Upper lobe of left lung (tissue), 6 donors: ENCODE data around the gene TMEM43. TPM values are rescaled to one million over a fixed set of nuclear protein-coding genes. Genes with fewer than 3 reads are reported as not detected.

Source experiments
- ATAC-seq, 2 donors: fragments of 200-7000 bp; cut with Tn5 transposase; one replicate each; pipeline ENCODE4 v1.9.1; 2022; ENCODE audit warnings: mild to moderate bottlenecking in 2 of 2, moderate library complexity in 2 of 2; ENCODE audit not compliant: low FRiP score in 2 of 2
- DNase-seq, 2 donors: peaks; one replicate each; pipeline ENCODE4 v3.0.0-alpha.2; 2019 to 2020
- H3K27ac ChIP-seq, 4 donors: fragments of 200-600 bp; sonication (generic); one replicate each; pipeline ENCODE4 v1.5.1; 2016 to 2019
- H3K27me3 ChIP-seq, 4 donors: fragments of 200-600 bp; sonication (generic); one replicate each; pipeline ENCODE4 v1.5.1; 2017 to 2019
- H3K36me3 ChIP-seq, 4 donors: fragments of 200-600 bp; sonication (generic); one replicate each; pipeline ENCODE4 v1.5.1; 2016 to 2019
- H3K4me1 ChIP-seq, 4 donors: fragments of 200-600 bp; sonication (generic); one replicate each; pipeline ENCODE4 v1.5.1; 2018 to 2019
- H3K4me3 ChIP-seq, 4 donors: fragments of 200-600 bp; sonication (generic); one replicate each; pipeline ENCODE4 v1.5.1; 2017 to 2019; ENCODE audit warnings: mild to moderate bottlenecking in 2 of 4, moderate library complexity in 1 of 4
- H3K9me3 ChIP-seq, 4 donors: fragments of 200-600 bp; sonication (generic); one replicate each; pipeline ENCODE4 v1.5.1; 2018 to 2019
- EP300 ChIP-seq, 4 donors: sonication (generic); formaldehyde crosslinking; IDR thresholded peaks; one replicate each; pipeline ENCODE4 v1.5.1; 2017; ENCODE audit warnings: antibody characterized with exemption in 4 of 4, control low read depth in 2 of 4
- POLR2A ChIP-seq, 4 donors: fragments of 450-650 bp; IDR thresholded peaks; one replicate each; pipeline ENCODE4 v1.5.1; 2016 to 2017; ENCODE audit warnings: antibody characterized with exemption in 4 of 4, mild to moderate bottlenecking in 2 of 4
- POLR2AphosphoS5 ChIP-seq, 2 donors: sonication (generic); formaldehyde crosslinking; IDR thresholded peaks; one replicate each; pipeline ENCODE4 v1.5.1; 2017; ENCODE audit warnings: antibody characterized with exemption in 2 of 2
- WGBS, 2 donors: methylation state at CpG; one replicate each; pipeline ENCODE4 v1.1.5; 2017 to 2018; 5-methylcytosine and 5-hydroxymethylcytosine counted together
- total RNA-seq, 6 donors: library from RNA; depleted of rRNA in 4 of 6; stranded (reverse); fragments of >200 nt in 4 of 6; gene quantifications; one replicate each; pipeline versions ENCODE4 v1.1.0 to v1.2.1, GENCODE V29; 2016 to 2021
- TF ChIP-seq, protein P1 (sequence below), 6 experiments: fragments of 450-650 bp in 4 of 6; fragments of 200-600 bp in 2 of 6; sonication (generic) in 2 of 6; IDR thresholded peaks; one replicate each; pipeline ENCODE4 v1.5.1; 2016 to 2019; ENCODE audit warnings: antibody characterized with exemption in 6 of 6
- donor health status: DM: no; HTN: no; CAD: no; lungs with moderate emphysema.
- donor health status: DM: no; HTN: yes; CAD: no; lungs with severe emphysema.

Gene TMEM43
- total RNA-seq, 6 donors from 2014 or later: 48.2 to 158 (median 87.7) TPM

DNA sequence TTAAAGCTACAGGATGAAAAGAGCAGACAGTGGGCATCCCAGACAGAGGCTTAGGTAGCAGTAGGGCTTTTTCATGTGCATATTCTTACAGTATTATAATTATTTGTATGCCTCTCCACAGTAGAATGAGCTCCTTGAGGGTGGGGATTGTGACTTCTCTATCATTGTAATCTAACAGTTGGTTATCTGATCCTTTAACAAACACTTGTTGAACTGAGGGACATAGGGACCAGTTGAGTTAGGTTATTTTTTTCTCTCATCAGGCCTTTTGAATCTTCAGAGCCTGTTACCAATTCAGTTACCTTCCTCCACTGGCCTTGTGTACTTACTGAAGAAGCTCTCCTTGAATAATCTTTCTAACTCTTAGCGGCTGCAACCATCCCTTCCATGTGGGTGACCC is 54.9 kb downstream of the TMEM43 start:
- TF ChIP-seq EP300 (IDR thresholded peaks at IDR 0.05) (no peak), POLR2AphosphoS5 (IDR thresholded peaks at IDR 0.05) (no peak), POLR2A (IDR thresholded peaks at IDR 0.05) (no peak)
- TF ChIP-seq, protein P1, sequence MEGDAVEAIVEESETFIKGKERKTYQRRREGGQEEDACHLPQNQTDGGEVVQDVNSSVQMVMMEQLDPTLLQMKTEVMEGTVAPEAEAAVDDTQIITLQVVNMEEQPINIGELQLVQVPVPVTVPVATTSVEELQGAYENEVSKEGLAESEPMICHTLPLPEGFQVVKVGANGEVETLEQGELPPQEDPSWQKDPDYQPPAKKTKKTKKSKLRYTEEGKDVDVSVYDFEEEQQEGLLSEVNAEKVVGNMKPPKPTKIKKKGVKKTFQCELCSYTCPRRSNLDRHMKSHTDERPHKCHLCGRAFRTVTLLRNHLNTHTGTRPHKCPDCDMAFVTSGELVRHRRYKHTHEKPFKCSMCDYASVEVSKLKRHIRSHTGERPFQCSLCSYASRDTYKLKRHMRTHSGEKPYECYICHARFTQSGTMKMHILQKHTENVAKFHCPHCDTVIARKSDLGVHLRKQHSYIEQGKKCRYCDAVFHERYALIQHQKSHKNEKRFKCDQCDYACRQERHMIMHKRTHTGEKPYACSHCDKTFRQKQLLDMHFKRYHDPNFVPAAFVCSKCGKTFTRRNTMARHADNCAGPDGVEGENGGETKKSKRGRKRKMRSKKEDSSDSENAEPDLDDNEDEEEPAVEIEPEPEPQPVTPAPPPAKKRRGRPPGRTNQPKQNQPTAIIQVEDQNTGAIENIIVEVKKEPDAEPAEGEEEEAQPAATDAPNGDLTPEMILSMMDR (IDR thresholded peaks at IDR 0.05): no peak
- Histone ChIP-seq H3K4me3 (no peak overlapping the region), H3K4me1 (peaks cover 16 to 51% (median 25%) of the 10 kb centered on the region in 4 donors), H3K27me3 (no peaks in the 10 kb centered on the region), H3K36me3 (peaks cover 11 to 27% (median 19%) of the 10 kb centered on the region in 4 donors), H3K27ac (no peak overlapping the region), H3K9me3 (no peaks in the 10 kb centered on the region)
- WGBS, 2 donors: 95 to 100% methylated on average over 1 of the region's 1 CpG
- ATAC-seq (no peak), DNase-seq (no peak)

DNA sequence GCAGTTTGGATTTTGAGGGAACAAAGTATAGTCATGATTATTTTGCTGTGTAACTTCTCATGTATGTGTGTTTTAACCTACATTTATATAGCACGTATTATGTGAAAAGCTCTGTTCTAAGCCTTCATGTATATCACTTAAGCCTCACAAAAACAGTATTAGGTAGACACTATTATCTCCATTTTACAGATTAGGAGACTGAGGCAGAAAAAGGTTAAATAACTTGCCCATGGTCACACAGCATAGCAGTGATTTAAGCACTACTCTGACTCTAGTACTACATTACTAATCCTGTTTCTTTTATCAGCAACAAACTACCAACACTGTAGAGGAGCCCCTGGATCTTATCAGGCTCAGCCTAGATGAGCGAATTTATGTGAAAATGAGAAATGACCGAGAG is 56.4 kb downstream of the TMEM43 start:
- WGBS, 2 donors: 93 to 98% methylated on average over 3 of the region's 3 CpGs
- DNase-seq (no peak), ATAC-seq (no peak)
- Histone ChIP-seq H3K27ac (no peak overlapping the region), H3K9me3 (no peaks in the 10 kb centered on the region), H3K36me3 (peaks cover 18 to 42% (median 28%) of the 10 kb centered on the region in 4 donors), H3K27me3 (no peaks in the 10 kb centered on the region), H3K4me3 (no peak overlapping the region), H3K4me1 (peaks cover 16 to 36% (median 23%) of the 10 kb centered on the region in 4 donors)
- no peak for TF ChIP-seq EP300 (IDR thresholded peaks at IDR 0.05)
- TF ChIP-seq, protein P1 (IDR thresholded peaks at IDR 0.05): no peak
- no peak for TF ChIP-seq POLR2A (IDR thresholded peaks at IDR 0.05)
- no peak for TF ChIP-seq POLR2AphosphoS5 (IDR thresholded peaks at IDR 0.05)

DNA sequence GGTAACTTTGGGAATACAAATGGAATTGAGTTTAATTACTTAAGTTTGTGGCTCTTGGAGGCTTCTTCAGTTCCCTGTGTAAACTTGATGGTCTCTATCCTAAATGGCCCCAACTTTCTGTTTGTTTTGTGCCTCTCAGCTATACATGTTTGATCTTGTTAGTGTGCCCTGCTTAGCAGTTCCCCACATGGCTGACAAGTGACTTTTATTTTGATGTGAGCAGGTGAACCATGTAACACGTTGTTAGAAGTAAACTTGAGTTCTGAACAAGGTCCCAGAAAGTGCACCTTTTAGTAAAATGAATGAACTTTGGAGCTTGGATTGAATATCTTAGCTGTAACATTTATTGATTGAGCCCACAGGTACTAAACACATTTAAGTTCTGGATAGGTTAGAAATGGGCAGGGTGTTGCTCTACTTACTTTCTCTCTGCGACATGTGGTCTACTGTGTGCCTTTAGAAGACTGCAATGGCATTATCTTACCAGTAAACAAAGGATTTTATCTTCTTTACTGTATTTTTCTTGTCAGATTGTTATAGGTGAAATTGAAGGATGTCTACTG is 58.2 kb downstream of the TMEM43 start:
- TF ChIP-seq POLR2AphosphoS5 (IDR thresholded peaks at IDR 0.05) (no peak), POLR2A (IDR thresholded peaks at IDR 0.05) (no peak), EP300 (IDR thresholded peaks at IDR 0.05) (no peak)
- TF ChIP-seq, protein P1 (IDR thresholded peaks at IDR 0.05): no peak
- no peak overlapping the region for H3K4me3 ChIP-seq
- peaks cover 7 to 18% (median 10%) of the 10 kb centered on the region in 4 donors for H3K4me1 ChIP-seq
- ATAC-seq (no peak), DNase-seq (no peak)
- peaks cover 18 to 59% (median 33%) of the 10 kb centered on the region in 4 donors for H3K36me3 ChIP-seq
- H3K27me3 ChIP-seq: no peaks in the 10 kb centered on the region
- H3K9me3 ChIP-seq: no peaks in the 10 kb centered on the region
- H3K27ac ChIP-seq: no peak overlapping the region
- WGBS, 2 donors: 60 to 68% methylated on average over 2 of the region's 2 CpGs

DNA sequence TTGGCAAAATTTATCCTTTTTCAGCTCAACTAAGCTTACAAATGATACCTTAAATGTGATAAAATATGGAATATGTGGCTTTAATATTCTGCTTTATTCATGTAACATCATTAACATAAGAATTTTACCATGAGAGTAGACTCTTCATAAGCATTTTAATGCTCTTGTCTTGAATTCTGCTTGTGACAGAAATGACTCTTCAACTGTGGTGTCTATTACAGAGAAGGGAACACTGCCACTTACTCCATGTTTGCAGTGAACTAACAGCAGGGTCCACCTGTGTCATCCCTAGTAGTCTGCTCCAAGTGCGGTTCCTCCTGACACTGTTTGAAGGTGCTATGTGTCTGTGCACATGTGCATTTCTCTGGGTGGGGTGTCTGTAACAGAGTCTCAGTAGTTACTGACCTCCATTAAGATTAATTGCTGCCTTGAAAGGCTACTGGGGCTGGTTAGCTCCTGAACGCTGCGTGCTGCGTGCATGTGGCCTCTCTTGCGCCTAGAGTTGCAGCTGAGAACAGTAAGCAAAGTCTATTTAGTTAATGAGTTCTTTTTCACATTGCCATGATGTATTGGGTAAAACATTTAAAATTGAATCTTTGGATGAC is 62.1 kb downstream of the TMEM43 start:
- peaks cover 12 to 63% (median 29%) of the 10 kb centered on the region in 4 donors for H3K36me3 ChIP-seq
- TF ChIP-seq, protein P1 (IDR thresholded peaks at IDR 0.05): no peak
- TF ChIP-seq POLR2A (IDR thresholded peaks at IDR 0.05): no peak
- TF ChIP-seq EP300 (IDR thresholded peaks at IDR 0.05): no peak
- no peak for TF ChIP-seq POLR2AphosphoS5 (IDR thresholded peaks at IDR 0.05)
- no peak overlapping the region for H3K4me3 ChIP-seq
- no peaks in the 10 kb centered on the region for H3K9me3 ChIP-seq
- H3K27ac ChIP-seq: no peak overlapping the region
- no peak for DNase-seq
- WGBS, 2 donors: 96 to 98% methylated on average over 5 of the region's 5 CpGs
- no peaks in the 10 kb centered on the region for H3K27me3 ChIP-seq
- no peak for ATAC-seq
- H3K4me1 ChIP-seq: peaks cover 0 to 8% (median 0%) of the 10 kb centered on the region in 4 donors
